Osteoblast (primary cell): ENCODE results near the gene KITLG. TPM values are rescaled to one million over a fixed set of nuclear protein-coding genes. Genes with fewer than 3 reads are reported as not detected.

Experiments
- DNase-seq: peaks from one replicate; pipeline ENCODE4 v3.0.0; 2011; ENCODE audit warnings: low spot score, mixed read lengths; ENCODE audit not compliant: insufficient read length; ENCODE audit errors: missing footprints
- H2AFZ ChIP-seq: 2 replicates; pipeline ENCODE4 v1.6.0; 2011; ENCODE audit warnings: mild to moderate bottlenecking, low read length
- H3K27ac ChIP-seq: 2 replicates; pipeline ENCODE4 v1.5.1; 2011; ENCODE audit warnings: mild to moderate bottlenecking, low read depth, low read length, moderate library complexity
- H3K27me3 ChIP-seq: 2 replicates; pipeline ENCODE4 v1.6.0; 2012; ENCODE audit warnings: mild to moderate bottlenecking, control low read depth, inconsistent platforms, low read length, moderate library complexity; ENCODE audit not compliant: insufficient read depth
- H3K36me3 ChIP-seq: 2 replicates; pipeline ENCODE4 v1.5.1; 2011; ENCODE audit warnings: mild to moderate bottlenecking, low read length, control low read depth, moderate library complexity; ENCODE audit not compliant: insufficient read depth
- H3K4me1 ChIP-seq: 2 replicates; pipeline ENCODE4 v1.5.1; 2011; ENCODE audit warnings: mild to moderate bottlenecking, low read length, control low read depth, moderate library complexity; ENCODE audit not compliant: insufficient read depth
- H3K4me2 ChIP-seq: 2 replicates; pipeline ENCODE4 v1.6.0; 2011; ENCODE audit warnings: mild to moderate bottlenecking, low read length; ENCODE audit not compliant: insufficient read depth
- H3K4me3 ChIP-seq: fragments of 200-600 bp; sonication (generic); 3 replicates; pipeline ENCODE4 v1.5.1; 2012; ENCODE audit warnings: mild to moderate bottlenecking, low read length, inconsistent platforms; ENCODE audit not compliant: insufficient read depth
- H3K79me2 ChIP-seq: 2 replicates; pipeline ENCODE4 v1.6.0; 2012; ENCODE audit warnings: mild to moderate bottlenecking, low read length, control low read depth, inconsistent platforms; ENCODE audit not compliant: insufficient read depth
- H3K9me3 ChIP-seq: 2 replicates; pipeline ENCODE4 v1.5.1; 2011; ENCODE audit warnings: low read depth, low read length, control low read depth
- H4K20me1 ChIP-seq: 2 replicates; pipeline ENCODE4 v1.6.0; 2012; ENCODE audit warnings: mild to moderate bottlenecking, low read length, control low read depth; ENCODE audit not compliant: insufficient read depth
- CTCF ChIP-seq: IDR thresholded peaks from 2 replicates; pipeline ENCODE4 v1.5.1; 2011; ENCODE audit warnings: mild to moderate bottlenecking, low read depth, low read length, moderate library complexity; ENCODE audit errors: extremely low read depth
- total RNA-seq: library from RNA; depleted of rRNA; stranded (reverse); fragments of >200 nt; gene quantifications from 2 replicates; pipeline ENCODE4 v1.2.3, GENCODE V29; 2012

Gene KITLG
- total RNA-seq, 1 donor: 46.7 TPM

GRCh38 chr12:88496891-88497371, 83.3 kb downstream of the KITLG start:
- no peaks in the 10 kb centered on the region for H3K27me3 ChIP-seq
- no peak for TF ChIP-seq CTCF
- no peak overlapping the region for H2AFZ ChIP-seq
- DNase-seq: no peak
- H3K79me2 ChIP-seq: peaks cover 4% of the 10 kb centered on the region
- no peaks in the 10 kb centered on the region for H4K20me1 ChIP-seq
- no peaks in the 10 kb centered on the region for H3K9me3 ChIP-seq
- no peaks in the 10 kb centered on the region for H3K36me3 ChIP-seq
- H3K4me2 ChIP-seq: no peak overlapping the region
- H3K4me1 ChIP-seq: peaks cover 20% of the 10 kb centered on the region
- peak overlapping the region; percentile 40 for H3K27ac ChIP-seq
- no peak overlapping the region for H3K4me3 ChIP-seq

GRCh38 chr12:88496429-88496828, 83.8 kb downstream of the KITLG start:
- Histone ChIP-seq H4K20me1 (no peaks in the 10 kb centered on the region), H3K4me2 (no peak overlapping the region), H3K27ac (no peak overlapping the region), H3K36me3 (no peaks in the 10 kb centered on the region), H2AFZ (no peak overlapping the region), H3K4me3 (no peak overlapping the region), H3K4me1 (peaks cover 18% of the 10 kb centered on the region), H3K27me3 (no peaks in the 10 kb centered on the region), H3K9me3 (no peaks in the 10 kb centered on the region), H3K79me2 (peaks cover 4% of the 10 kb centered on the region)
- no peak for DNase-seq
- TF ChIP-seq CTCF: no peak

DNA sequence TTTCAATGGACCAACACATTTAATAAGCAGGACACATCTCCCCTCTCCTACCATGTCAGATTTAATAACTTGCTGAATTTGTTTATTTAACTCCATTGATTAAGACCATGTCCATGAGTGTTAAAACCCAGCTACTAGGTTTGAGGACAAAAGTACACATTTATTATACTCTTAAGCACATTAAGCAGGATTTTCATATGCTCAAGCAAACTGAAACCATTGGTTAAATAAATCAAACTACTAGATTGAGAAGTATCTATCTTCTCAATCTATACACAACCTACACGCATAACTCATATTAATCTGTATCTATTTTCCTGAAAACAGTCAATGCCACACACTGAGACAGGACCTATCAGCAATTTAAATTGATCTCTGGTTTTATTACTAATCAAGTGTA, 85.2 kb downstream of the KITLG start:
- Histone ChIP-seq H3K27ac (no peak overlapping the region), H3K27me3 (no peaks in the 10 kb centered on the region), H3K36me3 (no peaks in the 10 kb centered on the region), H3K4me2 (no peak overlapping the region), H3K4me1 (peaks cover 18% of the 10 kb centered on the region), H2AFZ (no peak overlapping the region), H3K9me3 (no peaks in the 10 kb centered on the region), H3K79me2 (peaks cover 4% of the 10 kb centered on the region), H3K4me3 (no peak overlapping the region), H4K20me1 (no peaks in the 10 kb centered on the region)
- TF ChIP-seq CTCF: no peak
- DNase-seq: no peak

- DNase-seq: no peak
Measured at GRCh38 chr12:88494520-88494919, 85.8 kb downstream of the KITLG start.

More at GRCh38 chr12:88494520-88494919, 85.8 kb downstream of the KITLG start:
- H4K20me1 ChIP-seq: no peaks in the 10 kb centered on the region
- no peaks in the 10 kb centered on the region for H3K9me3 ChIP-seq
- H3K4me3 ChIP-seq: no peak overlapping the region
- no peak overlapping the region for H2AFZ ChIP-seq
- no peaks in the 10 kb centered on the region for H3K36me3 ChIP-seq
- no peak overlapping the region for H3K4me2 ChIP-seq
- peaks cover 18% of the 10 kb centered on the region for H3K4me1 ChIP-seq
- TF ChIP-seq CTCF: no peak
- H3K27ac ChIP-seq: no peak overlapping the region
- H3K79me2 ChIP-seq: peaks cover 2% of the 10 kb centered on the region
- H3K27me3 ChIP-seq: no peaks in the 10 kb centered on the region
